Prostate gland (tissue), 2 donors: ENCODE data around the gene CTSD. TPM values are rescaled to one million over a fixed set of nuclear protein-coding genes. Genes with fewer than 3 reads are reported as not detected.
"Not testable (repeated sequence)": the region's sequence is repeated elsewhere in the genome, so short reads cannot be mapped to it uniquely, and the experiment has no call there.

Source experiments
- DNase-seq: peaks from one replicate; pipeline ENCODE4 v3.0.0-alpha.2; 2019; ENCODE audit warnings: low spot score
- H3K27ac ChIP-seq, 2 donors: fragments of 200-600 bp; sonication (generic); 2 replicates each; pipeline ENCODE4 v1.5.1; 2017 to 2019
- H3K27me3 ChIP-seq: fragments of 200-600 bp; sonication (generic); replicated peaks from 2 replicates; pipeline ENCODE4 v1.5.1; 2019; ENCODE audit not compliant: insufficient read depth
- H3K36me3 ChIP-seq, 2 donors: fragments of 200-600 bp; sonication (generic); 1 replicate in 1 of 2; 2 replicates in 1 of 2; pipeline versions ENCODE4 v1.5.1 to v1.8.1; 2017 to 2019
- H3K4me1 ChIP-seq: fragments of 200-600 bp; sonication (generic); replicated peaks from 2 replicates; pipeline ENCODE4 v1.5.1; 2019
- H3K4me3 ChIP-seq, 2 donors: fragments of 200-600 bp; sonication (generic); 2 replicates each; pipeline ENCODE4 v1.5.1; 2017 to 2019
- H3K9me3 ChIP-seq: fragments of 200-600 bp; sonication (generic); 2 replicates; pipeline ENCODE4 v1.5.1; 2017
- CTCF ChIP-seq, 4 experiments: fragments of 200-600 bp in 2 of 4; fragments of 450-650 bp in 2 of 4; sonication (generic) in 2 of 4; IDR thresholded peaks; 1 replicate in 3 of 4; 2 replicates in 1 of 4; pipeline ENCODE4 v1.5.1; 2016 to 2019; ENCODE audit warnings: antibody characterized with exemption in 4 of 4, mild to moderate bottlenecking in 2 of 4, moderate library complexity in 2 of 4
- POLR2A ChIP-seq: fragments of 450-650 bp; IDR thresholded peaks from one replicate; pipeline ENCODE4 v1.6.1; 2016; ENCODE audit warnings: antibody characterized with exemption, mild to moderate bottlenecking
- POLR2AphosphoS5 ChIP-seq: sonication (generic); formaldehyde crosslinking; IDR thresholded peaks from one replicate; pipeline ENCODE4 v1.6.1; 2017; ENCODE audit warnings: antibody characterized with exemption
- WGBS: methylation state at CpG from one replicate; pipeline ENCODE4 v1.1.5; 2018; 5-methylcytosine and 5-hydroxymethylcytosine counted together
- intact Hi-C: fragments of 100-400 bp; cut with DNase I; formaldehyde crosslinking; loops from one replicate; pipeline ENCODE4 v1.14.2; 2022
- total RNA-seq, 2 donors: library from RNA; depleted of rRNA; stranded (reverse); fragments of >200 nt; gene quantifications; one replicate each; pipeline ENCODE4 v1.1.0, GENCODE V29; 2016

CTSD gene
- total RNA-seq, result 100 to 1,000 TPM; 497 to 983 TPM

- TF ChIP-seq CTCF (IDR thresholded peaks at IDR 0.05) (no peak), POLR2AphosphoS5 (peak; percentile 44), POLR2A (peak; percentile 84)
- no peaks in the 10 kb centered on the region for H3K36me3 ChIP-seq
- H3K4me1 ChIP-seq, result peaks cover 4% of the 10 kb centered on the region
- no peaks in the 10 kb centered on the region for H3K9me3 ChIP-seq
- intact Hi-C loops, result loop anchor here (10.0 kb wide), 1 partner anchor 1121 kb away; the partner anchor contains the start of gene CDKN1C
- peak; percentile 85 for DNase-seq
- H3K4me3 ChIP-seq, result peak within 1 kb of the TSS; percentile 92 to 98
- H3K27me3 ChIP-seq, result no peaks in the 10 kb centered on the region
- peak within 1 kb of the TSS; percentile 69 to 81 for H3K27ac ChIP-seq
- 3% methylated on average over 36 of the region's 85 CpGs for WGBS
These were observed at the start of gene CTSD for GRCh38 chr11:1763796-1764661. Gene CTSD (minus strand): TSS chr11:1763927. CDS start chr11:1763859, 68 bp downstream.

- H3K27me3 ChIP-seq, H3K36me3 ChIP-seq, H3K4me3 ChIP-seq, H3K4me1 ChIP-seq, intact Hi-C loops, H3K27ac ChIP-seq, DNase-seq, H3K9me3 ChIP-seq: not testable (repeated sequence)
- 87% methylated on average over 9 of the region's 9 CpGs for WGBS
These were observed 49.6 kb upstream of the CTSD start for GRCh38 chr11:1813356-1813755.

GRCh38 chr11:1812801-1813200 lies 49.1 kb upstream of the CTSD start:
- 91% methylated on average over 15 of the region's 15 CpGs for WGBS
- no peaks in the 10 kb centered on the region for H3K9me3 ChIP-seq
- no peak overlapping the region for H3K4me3 ChIP-seq
- H3K4me1 ChIP-seq, result no peaks in the 10 kb centered on the region
- TF ChIP-seq POLR2AphosphoS5 (no peak), CTCF (IDR thresholded peaks at IDR 0.05) (no peak), POLR2A (no peak)
- no peak overlapping the region for H3K27ac ChIP-seq
- H3K27me3 ChIP-seq, result no peaks in the 10 kb centered on the region
- intact Hi-C loops, result no loop called here
- no peak for DNase-seq
- H3K36me3 ChIP-seq, result no peaks in the 10 kb centered on the region

DNA sequence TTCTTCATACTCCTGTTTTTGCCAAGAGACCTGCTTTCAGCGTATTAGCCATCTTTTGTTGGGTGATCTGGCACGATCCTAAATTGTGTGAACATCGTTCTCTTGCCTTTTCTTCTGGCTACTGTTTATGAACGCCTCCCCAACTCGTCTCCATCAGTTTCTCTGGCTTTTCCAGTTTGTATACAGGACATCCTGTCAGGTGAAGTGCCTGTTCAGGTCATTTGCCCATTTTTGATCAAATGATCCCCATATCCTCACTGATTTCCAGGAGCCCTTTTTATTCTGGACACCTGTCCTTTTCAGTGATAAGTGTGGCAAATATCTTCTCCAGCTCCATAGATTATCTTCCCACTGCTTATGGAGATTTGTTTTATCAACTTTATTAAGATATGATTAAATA lies 48.5 kb upstream of the CTSD start:
- WGBS, result 94% methylated on average over 5 of the region's 5 CpGs
- DNase-seq, result no peak
- Histone ChIP-seq H3K4me3 (no peak overlapping the region), H3K27ac (no peak overlapping the region), H3K4me1 (no peaks in the 10 kb centered on the region), H3K27me3 (no peaks in the 10 kb centered on the region), H3K36me3 (no peaks in the 10 kb centered on the region), H3K9me3 (no peaks in the 10 kb centered on the region)
- TF ChIP-seq POLR2AphosphoS5 (no peak), POLR2A (no peak)
- intact Hi-C loops, result no loop called here

GRCh38 chr11:1810761-1811160 lies 47.0 kb upstream of the CTSD start:
- no peaks in the 10 kb centered on the region for H3K27me3 ChIP-seq
- TF ChIP-seq POLR2A (no peak), POLR2AphosphoS5 (no peak), CTCF (IDR thresholded peaks at IDR 0.05) (no peak)
- intact Hi-C loops, result no loop called here
- no peak overlapping the region for H3K27ac ChIP-seq
- WGBS, result 75% methylated on average over 10 of the region's 10 CpGs
- H3K4me1 ChIP-seq, result no peaks in the 10 kb centered on the region
- no peak overlapping the region for H3K4me3 ChIP-seq
- no peaks in the 10 kb centered on the region for H3K9me3 ChIP-seq
- DNase-seq, result no peak
- H3K36me3 ChIP-seq, result no peaks in the 10 kb centered on the region
